T-helper 1 cell treated with Interleukin-12 subunit alpha and Interleukin-12 subunit beta and Interleukin-4 antibody, amounts not matched to agents 30 μg/mL and 1 μg/mL, for 36 hours (primary cell): ENCODE measurements around the gene UNC13A.

Source experiments
- H3K27ac Mint-ChIP-seq: one replicate; pipeline ENCODE4 v1.8.0; 2021; ENCODE audit warnings: mild to moderate bottlenecking, mixed read lengths
- H3K27me3 Mint-ChIP-seq: one replicate; pipeline ENCODE4 v1.8.0; 2021; ENCODE audit warnings: low read depth, mixed read lengths
- H3K36me3 Mint-ChIP-seq: one replicate; pipeline ENCODE4 v1.8.0; 2021; ENCODE audit warnings: low read depth, mixed read lengths
- H3K4me1 Mint-ChIP-seq: one replicate; pipeline ENCODE4 v1.8.0; 2021; ENCODE audit warnings: low read depth, mixed read lengths
- H3K4me3 Mint-ChIP-seq: one replicate; pipeline ENCODE4 v1.8.0; 2021; ENCODE audit warnings: mild to moderate bottlenecking, moderate library complexity, mixed read lengths
- H3K9me3 Mint-ChIP-seq: one replicate; pipeline ENCODE4 v1.8.0; 2021; ENCODE audit warnings: mixed read lengths

The UNC13A gene

DNA sequence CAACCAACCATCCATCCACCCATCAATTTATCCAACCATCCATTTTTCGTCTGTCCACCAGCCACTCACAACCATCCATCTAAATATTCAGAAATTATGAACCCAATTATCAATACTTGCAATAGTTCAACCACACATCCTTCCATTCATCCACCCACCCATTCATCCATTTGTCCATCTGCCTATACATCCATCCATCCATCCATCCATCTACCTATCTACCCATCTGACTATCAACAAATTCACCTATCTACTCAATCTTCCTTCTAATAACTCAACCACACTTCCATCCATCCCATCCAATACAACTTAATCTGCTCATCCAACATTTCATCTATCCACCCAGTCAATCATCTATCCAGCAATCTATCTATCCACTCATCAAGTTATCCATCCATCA lies 46.3 kb downstream of the UNC13A start:
- H3K4me1 Mint-ChIP-seq = no peaks in the 10 kb centered on the region
- H3K27me3 Mint-ChIP-seq = no peaks in the 10 kb centered on the region

DNA sequence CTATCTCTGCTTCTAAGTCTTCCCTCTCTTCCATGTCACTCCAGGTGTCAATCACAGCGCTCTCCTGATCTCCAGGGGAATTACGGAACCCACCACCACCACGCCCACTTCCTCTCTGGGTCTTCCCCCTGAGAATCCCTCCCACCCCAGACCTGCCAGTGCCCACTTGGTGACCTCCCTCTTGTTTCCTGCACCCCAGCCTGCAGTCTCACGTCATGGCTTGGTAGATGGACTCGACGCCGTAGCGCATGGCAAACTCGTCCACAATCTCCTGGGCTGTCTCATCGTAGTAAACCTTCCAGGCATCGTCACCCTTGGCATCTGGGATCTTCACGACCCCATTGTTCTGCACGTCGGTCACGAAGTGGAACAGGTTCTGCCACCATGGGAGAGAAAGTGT lies 47.0 kb downstream of the UNC13A start:
- H3K27me3 Mint-ChIP-seq = peaks cover 5% of the 10 kb centered on the region
- no peak overlapping the region for H3K27ac Mint-ChIP-seq
- H3K4me1 Mint-ChIP-seq = no peaks in the 10 kb centered on the region
- H3K9me3 Mint-ChIP-seq = no peaks in the 10 kb centered on the region
- H3K4me3 Mint-ChIP-seq = no peak overlapping the region
- H3K36me3 Mint-ChIP-seq = no peaks in the 10 kb centered on the region

More for the DNA sequence above, 46.3 kb downstream of the UNC13A start:
- Mint-ChIP-seq H3K36me3 (no peaks in the 10 kb centered on the region), H3K4me3 (no peak overlapping the region), H3K9me3 (no peaks in the 10 kb centered on the region), H3K27ac (no peak overlapping the region)

DNA sequence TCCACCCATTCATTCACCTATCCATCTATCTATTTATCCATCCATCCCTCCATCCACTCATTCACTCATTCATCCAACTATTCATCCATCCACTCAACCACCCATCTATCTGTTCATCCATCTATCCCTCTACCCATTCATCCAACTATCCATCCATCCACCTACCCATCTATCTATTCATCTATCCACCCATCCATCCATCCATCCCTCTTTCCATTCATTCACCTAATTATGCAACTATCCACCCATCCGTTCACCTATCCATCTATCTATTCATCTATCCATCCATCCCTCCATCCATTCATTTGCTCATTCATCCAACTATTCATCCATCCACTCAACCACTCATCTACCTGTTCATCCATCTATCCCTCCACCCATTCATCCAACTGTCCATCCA lies 54.5 kb downstream of the UNC13A start:
- Mint-ChIP-seq H3K27ac (no peak overlapping the region), H3K27me3 (peaks cover 5% of the 10 kb centered on the region), H3K36me3 (no peaks in the 10 kb centered on the region), H3K4me1 (no peaks in the 10 kb centered on the region), H3K4me3 (no peak overlapping the region), H3K9me3 (no peaks in the 10 kb centered on the region)

DNA sequence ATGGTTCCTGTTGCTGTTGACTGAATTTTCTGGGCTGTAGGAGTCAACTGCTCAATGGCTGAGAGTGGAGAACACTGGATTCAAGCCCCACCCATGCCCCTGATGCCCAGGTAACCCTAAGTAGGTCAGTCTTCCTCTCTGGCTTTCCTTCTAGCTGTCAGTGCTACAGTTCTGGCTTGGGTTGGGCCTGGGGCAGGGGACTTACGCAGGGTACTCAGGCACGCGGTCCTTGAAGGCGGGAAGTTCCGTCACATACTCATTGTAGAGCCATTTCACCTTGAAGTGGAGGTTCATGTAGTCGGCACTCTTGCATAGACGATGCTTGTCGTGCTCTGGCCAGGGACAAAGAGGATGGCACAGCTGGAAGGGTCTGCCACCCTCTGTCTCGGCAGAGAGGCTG lies 55.6 kb downstream of the UNC13A start:
- H3K4me1 Mint-ChIP-seq = no peaks in the 10 kb centered on the region
- no peak overlapping the region for H3K4me3 Mint-ChIP-seq
- H3K27me3 Mint-ChIP-seq = peaks cover 5% of the 10 kb centered on the region
- H3K27ac Mint-ChIP-seq = no peak overlapping the region
- H3K36me3 Mint-ChIP-seq = no peaks in the 10 kb centered on the region
- H3K9me3 Mint-ChIP-seq = no peaks in the 10 kb centered on the region

DNA sequence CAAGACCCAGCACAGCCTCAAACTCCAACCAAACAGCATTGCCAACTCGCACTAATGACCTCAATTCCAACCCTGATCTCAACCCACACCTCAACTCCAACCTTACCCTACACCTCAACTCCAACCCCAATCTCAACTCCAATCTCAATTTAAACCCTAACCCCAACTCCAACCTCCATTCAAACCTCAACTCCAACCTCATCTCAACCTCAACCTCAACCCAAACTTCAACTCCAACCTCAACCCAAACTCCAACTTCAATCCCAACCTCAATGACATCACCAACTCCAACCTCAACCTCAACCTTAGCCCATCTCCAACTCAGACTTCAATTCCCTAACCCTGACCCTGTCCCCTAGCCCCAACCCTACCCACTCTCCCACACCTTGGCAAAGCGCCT lies 58.4 kb downstream of the UNC13A start:
- Mint-ChIP-seq H3K27me3 (no peaks in the 10 kb centered on the region), H3K36me3 (no peaks in the 10 kb centered on the region), H3K4me3 (no peak overlapping the region), H3K9me3 (no peaks in the 10 kb centered on the region), H3K4me1 (no peaks in the 10 kb centered on the region), H3K27ac (no peak overlapping the region)

DNA sequence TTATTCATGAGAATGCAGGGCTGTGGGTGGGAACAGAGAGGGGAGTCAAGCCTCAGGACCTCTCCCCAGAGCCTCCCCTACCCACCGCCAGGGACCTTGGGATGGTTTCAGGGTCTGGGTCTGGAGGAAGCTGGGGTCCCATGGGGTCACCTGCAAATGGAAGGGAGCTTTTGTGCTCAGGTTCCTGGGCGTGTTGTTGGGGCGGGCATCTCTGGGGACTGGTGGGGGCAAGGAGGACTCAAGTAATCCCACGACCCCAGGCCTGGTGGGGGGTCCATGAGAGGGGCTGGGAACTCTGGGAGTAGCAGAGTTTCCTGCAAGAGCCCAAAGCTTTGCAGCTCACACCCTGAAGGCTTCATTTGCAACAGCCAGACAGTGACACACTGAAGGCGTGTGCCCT lies 60.2 kb downstream of the UNC13A start:
- H3K27me3 Mint-ChIP-seq = no peaks in the 10 kb centered on the region
- H3K4me1 Mint-ChIP-seq = no peaks in the 10 kb centered on the region
- H3K27ac Mint-ChIP-seq = no peak overlapping the region
- H3K4me3 Mint-ChIP-seq = no peak overlapping the region
- no peaks in the 10 kb centered on the region for H3K36me3 Mint-ChIP-seq
- H3K9me3 Mint-ChIP-seq = no peaks in the 10 kb centered on the region

DNA sequence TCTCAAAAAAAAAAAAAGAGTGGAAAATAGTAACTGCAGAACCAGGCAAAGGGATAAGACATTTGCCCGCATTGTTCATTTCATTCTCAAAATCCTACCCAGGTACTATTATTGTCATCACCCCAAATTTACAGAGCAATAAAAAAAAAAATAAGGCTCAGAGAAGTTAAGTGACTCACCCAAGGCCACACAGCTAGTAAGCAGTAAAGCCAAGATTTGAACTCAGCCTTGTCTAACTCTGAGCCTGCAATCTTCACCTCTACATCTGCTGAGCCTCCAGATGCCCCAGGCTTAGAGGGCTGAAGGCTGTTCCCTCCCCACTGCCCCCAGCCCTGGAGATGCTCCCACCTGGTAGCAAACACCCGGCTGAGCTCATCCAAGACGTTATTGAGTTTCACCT lies 61.0 kb downstream of the UNC13A start:
- Mint-ChIP-seq H3K4me3 (no peak overlapping the region), H3K9me3 (no peaks in the 10 kb centered on the region), H3K4me1 (peaks cover 4% of the 10 kb centered on the region), H3K36me3 (no peaks in the 10 kb centered on the region), H3K27ac (no peak overlapping the region), H3K27me3 (no peaks in the 10 kb centered on the region)

DNA sequence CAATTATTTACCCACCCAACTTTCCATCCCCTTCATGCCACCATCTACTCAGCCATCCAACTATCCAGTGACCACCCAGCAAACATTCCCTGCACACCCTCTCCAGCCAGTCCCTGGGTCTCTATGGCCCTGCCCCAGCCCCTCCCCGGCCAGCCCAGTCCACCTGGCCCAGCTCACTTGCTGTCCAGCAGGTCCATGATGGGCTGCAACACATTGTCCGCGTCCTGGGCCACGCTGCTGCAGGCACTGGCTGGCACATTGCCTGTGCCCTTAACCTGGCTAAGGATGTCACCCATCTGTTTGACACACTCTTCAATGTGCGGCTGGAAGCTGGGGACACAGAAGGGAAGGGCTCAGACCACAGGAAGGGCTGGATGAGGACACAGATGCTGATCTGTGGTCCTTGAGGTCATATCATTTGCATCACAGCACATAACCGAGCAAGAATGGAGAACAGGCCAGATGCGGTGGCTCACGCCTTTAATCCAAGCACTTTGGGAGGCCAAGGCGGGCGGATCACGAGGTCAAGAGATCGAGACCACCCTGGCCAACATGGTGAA lies 61.6 kb downstream of the UNC13A start:
- H3K27me3 Mint-ChIP-seq = no peaks in the 10 kb centered on the region
- no peak overlapping the region for H3K4me3 Mint-ChIP-seq
- H3K27ac Mint-ChIP-seq = no peak overlapping the region
- H3K9me3 Mint-ChIP-seq = no peaks in the 10 kb centered on the region
- peaks cover 4% of the 10 kb centered on the region for H3K4me1 Mint-ChIP-seq
- no peaks in the 10 kb centered on the region for H3K36me3 Mint-ChIP-seq

DNA sequence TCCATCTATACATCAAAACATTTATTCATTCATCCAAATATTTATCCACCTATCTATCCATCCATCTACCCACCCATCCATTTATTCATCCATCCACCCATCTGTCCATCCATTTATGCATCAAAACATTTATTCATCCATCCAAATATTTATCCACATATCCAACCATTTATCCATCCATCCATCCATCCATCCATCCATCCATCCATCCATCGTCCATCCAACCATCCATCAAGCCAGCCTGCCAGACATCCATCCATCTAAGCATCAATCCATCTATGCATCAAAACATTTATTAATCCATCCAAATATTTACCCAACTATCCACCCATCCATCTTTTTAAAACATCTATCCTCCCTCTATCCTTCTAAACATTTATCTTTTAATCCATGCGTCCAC lies 62.2 kb downstream of the UNC13A start:
- Mint-ChIP-seq H3K4me3 (no peak overlapping the region), H3K9me3 (no peaks in the 10 kb centered on the region), H3K27ac (no peak overlapping the region), H3K4me1 (peaks cover 4% of the 10 kb centered on the region), H3K36me3 (no peaks in the 10 kb centered on the region), H3K27me3 (no peaks in the 10 kb centered on the region)

DNA sequence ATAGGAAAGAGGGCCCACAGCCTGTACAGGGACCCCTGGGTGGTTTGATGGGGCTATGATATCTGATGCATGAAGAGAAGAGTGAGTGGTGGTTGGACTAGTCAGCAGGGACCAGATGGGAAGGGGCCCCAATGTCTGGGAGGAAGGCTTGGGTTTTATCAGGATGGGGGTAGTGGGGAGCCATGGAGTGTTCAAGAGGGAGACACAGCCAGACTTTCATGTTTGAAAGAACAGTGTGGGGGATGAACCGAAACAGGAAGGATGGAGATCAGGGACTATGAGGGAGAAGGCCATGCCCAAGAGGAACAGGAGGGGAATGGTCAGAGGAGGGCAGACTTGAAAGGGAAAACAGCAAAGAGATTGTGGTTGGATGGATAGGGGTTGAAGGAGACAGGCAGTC lies 63.1 kb downstream of the UNC13A start:
- no peaks in the 10 kb centered on the region for H3K36me3 Mint-ChIP-seq
- no peak overlapping the region for H3K27ac Mint-ChIP-seq

DNA sequence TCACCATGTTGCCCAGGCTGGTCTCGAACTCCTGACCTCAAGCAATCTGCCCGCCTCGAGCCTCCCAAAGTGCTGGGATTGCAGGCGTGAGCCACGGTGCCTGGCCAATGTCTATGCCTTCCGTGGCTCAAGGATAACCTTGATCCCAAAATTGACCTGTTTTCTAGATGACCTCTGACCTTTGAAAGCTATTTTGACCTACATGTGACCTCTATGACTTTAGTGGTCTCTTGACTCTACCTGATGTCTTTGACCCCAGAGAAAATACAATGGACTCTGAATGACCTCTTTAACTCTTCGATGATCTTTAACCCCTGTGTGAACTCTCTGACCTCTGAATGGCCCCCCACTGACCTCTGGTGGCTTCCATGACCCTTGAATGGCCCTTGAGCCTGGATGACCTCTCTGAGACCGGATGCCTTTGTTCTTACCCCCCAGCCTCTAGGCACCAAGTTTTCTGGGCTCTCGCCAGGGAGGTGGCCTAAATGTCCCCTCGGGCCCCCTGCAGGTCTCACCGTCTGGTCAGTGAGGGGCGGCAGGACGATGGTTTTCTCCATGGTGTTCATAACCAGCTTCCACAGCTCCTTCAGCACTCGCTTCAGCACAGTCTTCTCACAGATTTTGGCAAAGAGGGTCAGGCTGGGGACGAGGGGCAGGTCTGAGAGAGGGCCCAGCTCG lies 63.7 kb downstream of the UNC13A start:
- Mint-ChIP-seq H3K36me3 (no peaks in the 10 kb centered on the region), H3K27me3 (no peaks in the 10 kb centered on the region), H3K4me1 (peaks cover 4% of the 10 kb centered on the region), H3K4me3 (no peak overlapping the region), H3K27ac (no peak overlapping the region), H3K9me3 (no peaks in the 10 kb centered on the region)

More for the DNA sequence above, 63.1 kb downstream of the UNC13A start:
- Mint-ChIP-seq H3K4me3 (no peak overlapping the region), H3K9me3 (no peaks in the 10 kb centered on the region), H3K27me3 (no peaks in the 10 kb centered on the region), H3K4me1 (peaks cover 4% of the 10 kb centered on the region)

DNA sequence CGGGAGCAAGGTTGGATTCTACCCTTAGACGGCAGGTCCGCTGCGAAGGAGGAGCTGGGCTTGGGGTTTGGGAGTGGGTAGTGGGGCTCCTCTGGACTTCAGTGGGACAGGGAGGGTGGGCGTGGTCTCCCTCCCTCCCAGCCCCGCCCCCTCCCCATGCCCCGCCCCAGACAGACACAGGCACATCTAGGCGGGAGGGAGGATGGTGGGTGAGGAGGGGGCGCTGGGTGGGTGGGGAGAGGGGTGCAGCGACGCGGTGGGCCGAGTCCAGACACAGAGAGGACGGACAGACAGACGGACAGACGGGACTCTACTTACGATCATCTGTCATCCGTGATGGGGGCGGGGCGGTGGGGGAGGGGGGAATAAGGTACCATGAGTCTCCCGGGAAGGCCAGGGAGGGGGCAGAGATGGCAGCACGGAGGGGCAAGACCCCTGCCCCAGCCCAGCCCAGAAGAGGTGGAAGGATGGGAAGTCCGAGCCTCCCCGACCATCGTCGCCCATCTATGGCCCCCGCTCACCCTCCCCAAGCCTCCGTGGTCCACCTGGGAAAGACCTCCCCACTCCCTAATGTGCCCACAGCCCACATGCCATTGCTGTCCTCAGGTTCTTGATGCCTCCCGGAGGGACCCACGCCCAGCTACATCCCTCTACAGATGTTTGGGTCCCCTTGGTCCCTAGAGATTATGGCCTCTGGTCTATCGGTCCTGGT lies 64.8 kb downstream of the UNC13A start:
- no peak overlapping the region for H3K27ac Mint-ChIP-seq
- no peaks in the 10 kb centered on the region for H3K27me3 Mint-ChIP-seq
- H3K9me3 Mint-ChIP-seq = no peaks in the 10 kb centered on the region

DNA sequence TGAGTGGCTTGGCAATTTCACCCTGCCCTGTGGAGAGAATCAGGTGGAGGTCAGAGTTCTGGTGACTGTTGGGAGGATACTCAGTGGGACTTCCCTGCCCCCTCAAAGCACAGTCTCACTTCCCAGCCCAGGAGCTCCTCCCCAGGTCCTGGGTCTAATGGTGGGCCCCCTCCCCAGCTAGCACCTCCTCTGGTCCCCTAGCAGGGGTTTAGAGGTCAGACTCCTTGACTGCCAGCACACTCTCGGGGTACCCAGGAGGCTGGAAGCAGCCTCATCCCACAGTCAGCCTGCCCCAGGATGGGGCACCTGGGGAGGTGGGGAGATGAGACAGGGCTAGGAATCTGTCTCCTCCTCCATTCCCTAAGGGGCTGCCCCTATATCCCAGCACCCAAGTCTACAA lies 67.5 kb downstream of the UNC13A start:
- Mint-ChIP-seq H3K9me3 (no peaks in the 10 kb centered on the region), H3K27me3 (peaks cover 5% of the 10 kb centered on the region), H3K4me3 (no peak overlapping the region), H3K4me1 (peaks cover 4% of the 10 kb centered on the region), H3K27ac (no peak overlapping the region), H3K36me3 (no peaks in the 10 kb centered on the region)

More for the DNA sequence above, 64.8 kb downstream of the UNC13A start:
- H3K4me1 Mint-ChIP-seq = peaks cover 4% of the 10 kb centered on the region
- no peaks in the 10 kb centered on the region for H3K36me3 Mint-ChIP-seq
- no peak overlapping the region for H3K4me3 Mint-ChIP-seq

DNA sequence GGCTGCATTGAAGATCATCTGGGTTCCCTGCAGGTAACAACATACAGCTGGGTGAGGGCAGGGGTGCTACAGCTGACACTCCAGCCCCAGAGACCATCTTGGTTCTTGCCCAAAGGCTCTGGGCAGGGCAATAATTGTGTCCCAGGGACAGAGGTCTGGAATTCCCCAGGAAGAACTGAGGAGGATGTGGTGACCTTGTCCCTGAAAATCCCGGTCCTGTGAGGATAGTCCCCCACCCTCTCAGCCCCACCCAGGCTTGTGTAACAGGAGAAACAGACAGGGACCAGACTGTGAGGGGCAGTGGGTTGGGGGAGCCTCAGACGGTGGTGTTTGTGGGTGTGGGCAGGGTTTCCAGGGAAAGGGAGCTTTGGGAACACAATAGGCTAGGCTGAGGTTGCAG lies 69.2 kb downstream of the UNC13A start:
- peaks cover 4% of the 10 kb centered on the region for H3K4me1 Mint-ChIP-seq
- H3K9me3 Mint-ChIP-seq = no peaks in the 10 kb centered on the region
- peaks cover 5% of the 10 kb centered on the region for H3K27me3 Mint-ChIP-seq
- H3K36me3 Mint-ChIP-seq = no peaks in the 10 kb centered on the region
- H3K4me3 Mint-ChIP-seq = no peak overlapping the region
- H3K27ac Mint-ChIP-seq = no peak overlapping the region

DNA sequence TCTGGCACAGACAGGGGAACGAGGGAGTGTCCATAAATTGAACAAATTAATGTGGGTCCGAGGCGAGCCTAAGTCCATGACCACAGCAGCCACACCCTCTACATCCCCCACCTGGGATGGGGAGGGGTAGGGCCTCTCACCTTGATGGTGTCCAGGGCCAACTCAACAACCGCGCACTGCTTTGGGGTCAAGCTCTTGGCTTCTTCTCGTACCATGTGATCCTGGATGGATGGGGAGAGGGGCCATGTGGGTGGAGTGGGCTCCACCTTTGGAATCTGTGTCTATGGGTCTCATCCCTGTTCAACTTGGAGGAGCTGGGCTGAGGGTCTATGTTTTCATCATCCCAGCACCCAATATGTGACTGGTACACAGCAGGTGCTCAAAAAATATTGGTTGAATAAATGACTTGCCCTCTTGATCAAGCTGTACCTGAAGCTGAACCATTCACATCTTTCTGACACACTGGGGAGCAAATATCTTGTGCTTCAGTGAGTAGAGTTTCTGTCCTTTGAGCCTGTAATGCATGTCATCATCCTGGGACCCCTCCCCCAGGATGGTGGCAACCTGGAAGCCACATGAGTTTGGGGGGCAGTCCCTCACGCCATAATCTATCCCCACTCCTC lies 69.8 kb downstream of the UNC13A start:
- Mint-ChIP-seq H3K4me1 (peaks cover 4% of the 10 kb centered on the region), H3K36me3 (no peaks in the 10 kb centered on the region), H3K4me3 (no peak overlapping the region), H3K27ac (no peak overlapping the region), H3K27me3 (peaks cover 5% of the 10 kb centered on the region), H3K9me3 (no peaks in the 10 kb centered on the region)
